Common myeloid progenitor, CD34-positive (primary cell): ENCODE data around the gene TCF12.
"Not testable (repeated sequence)": the region's sequence is repeated elsewhere in the genome, so short reads cannot be mapped to it uniquely, and the experiment has no call there.

Experiments used
- CTCF ChIA-PET: fragments of 350-600 bp; sonication (Branson Sonifier 250); formaldehyde crosslinking; loops from one replicate; lab custom pipeline; 2021; ENCODE audit warnings: antibody characterized with exemption; lab: Charles Lee
- POLR2A ChIA-PET: fragments of 350-600 bp; sonication (Branson Sonifier 250); formaldehyde crosslinking; loops from one replicate; lab custom pipeline; 2021; ENCODE audit warnings: antibody characterized with exemption; lab: Charles Lee
- DNase-seq, 3 donors: peaks; one replicate each; pipeline versions ENCODE4 v3.0.0 to v3.0.0-alpha.2; 2013
- H3K27ac ChIP-seq, 2 experiments: 1 replicate in 1 of 2; 2 replicates in 1 of 2; pipeline ENCODE4 v1.7.0; 2013; ENCODE audit warnings: inconsistent platforms in 2 of 2, low read length in 2 of 2, mild to moderate bottlenecking in 2 of 2, low read depth in 1 of 2, moderate library complexity in 1 of 2; ENCODE audit not compliant: severe bottlenecking in 2 of 2, insufficient read depth in 1 of 2, poor library complexity in 1 of 2
- H3K27me3 ChIP-seq, 5 experiments: replicated peaks in 2 of 5; 1 replicate in 3 of 5; 2 replicates in 2 of 5; pipeline versions ENCODE4 v1.6.1 to v1.7.0; 2013; ENCODE audit warnings: low read length in 4 of 5, mild to moderate bottlenecking in 2 of 5, moderate library complexity in 2 of 5, inconsistent platforms in 1 of 5; ENCODE audit not compliant: insufficient read depth in 5 of 5, control insufficient read depth in 4 of 5
- H3K36me3 ChIP-seq, 4 experiments: 1 replicate in 2 of 4; 2 replicates in 2 of 4; pipeline versions ENCODE4 v1.6.1 to v1.7.0; 2013; ENCODE audit warnings: low read length in 3 of 4, control low read depth in 1 of 4, mild to moderate bottlenecking in 1 of 4; ENCODE audit not compliant: control insufficient read depth in 4 of 4, insufficient read depth in 4 of 4
- H3K4me1 ChIP-seq, 4 experiments: 1 replicate in 3 of 4; 2 replicates in 1 of 4; pipeline versions ENCODE4 v1.6.1 to v1.7.1; 2013; ENCODE audit warnings: low read length in 3 of 4, mild to moderate bottlenecking in 3 of 4, control low read depth in 1 of 4, inconsistent platforms in 1 of 4, moderate library complexity in 1 of 4; ENCODE audit not compliant: control insufficient read depth in 4 of 4, insufficient read depth in 4 of 4; ENCODE audit errors: control extremely low read depth in 1 of 4
- H3K4me3 ChIP-seq, 7 experiments: 1 replicate in 4 of 7; 2 replicates in 3 of 7; pipeline versions ENCODE4 v1.5.1 to v1.7.0; 2013; ENCODE audit warnings: mild to moderate bottlenecking in 7 of 7, low read length in 6 of 7, moderate library complexity in 6 of 7, inconsistent platforms in 2 of 7, low read depth in 2 of 7, control low read depth in 1 of 7; ENCODE audit not compliant: insufficient read depth in 4 of 7, control insufficient read depth in 1 of 7; ENCODE audit errors: extremely low read depth in 1 of 7
- H3K9me3 ChIP-seq, 5 experiments: 1 replicate in 4 of 5; 2 replicates in 1 of 5; pipeline versions ENCODE4 v1.6.1 to v1.7.1; 2013; ENCODE audit warnings: low read length in 4 of 5, mild to moderate bottlenecking in 2 of 5, inconsistent platforms in 1 of 5, low read depth in 1 of 5, moderate library complexity in 1 of 5; ENCODE audit not compliant: control insufficient read depth in 4 of 5, insufficient read depth in 2 of 5; ENCODE audit errors: control extremely low read depth in 1 of 5
- WGBS: methylation state at CpG from one replicate; pipeline ENCODE4 v1.1.5; 2013; ENCODE audit not compliant: insufficient coverage; 5-methylcytosine and 5-hydroxymethylcytosine counted together

Gene TCF12

DNA sequence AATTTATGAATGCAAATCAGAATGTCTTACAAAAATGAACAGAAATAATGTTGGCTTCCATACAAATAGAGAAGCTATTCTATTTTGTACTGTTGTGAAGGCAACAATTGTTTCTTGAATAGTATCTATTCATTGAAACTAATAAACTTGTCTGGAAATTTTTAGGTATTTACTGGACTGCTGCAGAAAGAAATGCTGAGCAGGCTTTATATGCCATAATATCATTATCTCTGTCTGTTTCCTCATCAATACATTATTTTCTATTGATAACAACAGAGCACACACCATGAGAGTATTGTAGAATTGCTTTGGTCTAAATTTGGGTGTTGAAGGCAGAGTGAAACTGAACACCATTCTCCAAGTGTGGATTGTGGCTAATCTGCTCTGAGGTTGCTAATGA lies 241.3 kb downstream of the TCF12 start:
- peaks cover 0 to 3% (median 0%) of the 10 kb centered on the region in 5 experiments for H3K9me3 ChIP-seq
- ChIA-PET CTCF (interaction anchor here (1.3 to 1.6 kb wide), 2 partner anchors 10 to 14 kb away, joined by 3 to 6 read pairs; no protein-coding TSS in a partner anchor), POLR2A (no interaction called here)
- no peaks in the 10 kb centered on the region for H3K4me1 ChIP-seq
- peaks cover 0 to 6% (median under 1%) of the 10 kb centered on the region in 4 experiments for H3K36me3 ChIP-seq
- no peak for DNase-seq
- no peak overlapping the region for H3K27ac ChIP-seq
- H3K27me3 ChIP-seq: no peaks in the 10 kb centered on the region
- no peak overlapping the region for H3K4me3 ChIP-seq

DNA sequence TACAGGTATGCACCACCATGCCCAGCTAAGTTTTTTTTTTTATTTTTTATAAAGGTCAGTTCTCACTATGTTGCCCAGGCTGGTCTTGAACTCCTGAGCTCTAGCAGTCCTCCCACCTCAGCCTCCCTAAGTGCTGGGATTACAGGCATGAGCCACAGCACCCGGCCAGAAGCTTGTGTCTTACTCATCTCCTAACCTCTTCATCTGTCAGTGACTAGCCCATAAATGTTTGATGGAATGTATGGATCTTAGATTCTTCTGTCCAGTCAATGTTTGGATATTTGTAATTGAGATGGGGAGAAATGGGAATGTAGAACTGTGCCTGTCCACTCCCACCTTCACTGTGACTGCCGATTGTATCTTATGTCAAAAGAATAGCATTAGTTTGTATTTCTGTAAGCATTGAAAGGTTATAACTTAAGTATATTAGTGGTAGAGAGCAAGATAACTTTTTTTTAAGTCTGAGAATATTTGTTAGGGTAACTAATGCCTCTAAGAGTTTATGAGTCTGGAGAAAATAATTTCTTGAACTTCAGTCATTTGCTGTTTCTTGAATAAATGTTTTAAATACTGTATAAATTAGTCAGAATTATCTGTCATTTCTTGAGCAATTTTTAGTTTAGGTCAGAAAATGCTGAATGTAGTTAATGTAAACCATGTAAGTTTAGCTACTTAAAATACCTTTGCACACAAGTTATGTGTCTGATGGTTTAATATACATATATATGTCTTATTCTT lies 242.5 kb downstream of the TCF12 start:
- H3K4me1 ChIP-seq: no peaks in the 10 kb centered on the region
- H3K27ac ChIP-seq: no peak overlapping the region
- POLR2A ChIA-PET: interaction anchor here (0.6 kb wide), 1 partner anchor 143 kb away, joined by 4 read pairs; no protein-coding TSS in a partner anchor
- WGBS: 100% methylated on average over 1 of the region's 2 CpGs
- H3K36me3 ChIP-seq: peaks cover 0 to 6% (median 0%) of the 10 kb centered on the region in 4 experiments
- peaks cover 0 to 3% (median 0%) of the 10 kb centered on the region in 5 experiments for H3K9me3 ChIP-seq
- CTCF ChIA-PET: no interaction called here
- no peak overlapping the region for H3K4me3 ChIP-seq
- H3K27me3 ChIP-seq: no peaks in the 10 kb centered on the region
- DNase-seq: no peak

DNA sequence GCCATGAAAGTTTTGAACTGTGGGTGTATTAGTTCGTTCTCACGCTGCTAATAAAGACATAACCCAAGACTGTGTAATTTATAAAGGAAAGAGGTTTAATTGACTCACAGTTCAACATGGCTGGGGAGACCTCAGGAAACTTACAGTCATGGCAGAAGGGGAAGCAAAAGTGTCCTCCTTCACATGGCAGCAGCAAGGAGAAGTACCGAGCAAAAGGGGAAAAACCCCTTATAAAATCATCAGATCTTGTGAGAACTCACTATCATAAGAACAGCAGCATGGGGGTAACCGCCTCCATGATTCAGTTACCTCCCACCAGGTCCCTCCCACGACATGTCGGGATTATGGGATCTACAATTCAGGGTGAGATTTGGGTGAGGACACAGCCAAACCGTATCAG lies 245.8 kb downstream of the TCF12 start:
- DNase-seq: peak in 1 of 3 donors; percentile 10
- H3K27ac ChIP-seq, H3K27me3 ChIP-seq, POLR2A ChIA-PET, H3K4me1 ChIP-seq, H3K4me3 ChIP-seq, H3K9me3 ChIP-seq: not testable (repeated sequence)
- CTCF ChIA-PET: interaction anchor here (1.5 kb wide), 1 partner anchor 18 kb away, joined by 3 read pairs; no protein-coding TSS in a partner anchor
- H3K36me3 ChIP-seq: peaks cover 0 to 11% (median 6%) of the 10 kb centered on the region in 4 experiments
- 97% methylated on average over 4 of the region's 7 CpGs for WGBS

DNA sequence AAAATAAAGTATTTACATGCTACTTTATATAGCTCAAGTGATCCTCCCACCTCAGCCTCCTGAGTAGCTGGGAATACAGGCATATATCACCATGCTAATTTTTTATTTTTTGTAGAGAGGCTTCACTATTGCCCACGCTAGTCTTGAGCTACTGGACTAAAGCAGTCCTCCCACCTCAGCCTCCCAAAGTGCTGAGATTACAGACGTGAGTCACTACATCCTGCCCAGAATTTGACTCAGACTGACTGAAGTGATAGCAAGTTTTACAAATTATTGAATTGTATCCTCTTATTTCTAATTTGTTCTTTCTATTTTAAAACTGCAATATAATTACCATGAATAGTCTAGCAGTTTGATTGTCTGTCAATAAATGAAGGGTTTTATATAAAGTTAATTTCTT lies 247.5 kb downstream of the TCF12 start:
- Histone ChIP-seq H3K27me3 (no peaks in the 10 kb centered on the region), H3K36me3 (peaks cover 3 to 11% (median 5%) of the 10 kb centered on the region in 4 experiments), H3K27ac (no peak overlapping the region), H3K4me3 (no peak overlapping the region), H3K9me3 (peaks cover 0 to 3% (median 0%) of the 10 kb centered on the region in 5 experiments), H3K4me1 (no peaks in the 10 kb centered on the region)
- WGBS: 100% methylated on average over 1 of the region's 2 CpGs
- ChIA-PET CTCF (interaction anchor here (1.5 kb wide), 1 partner anchor 19 kb away, joined by 3 read pairs; no protein-coding TSS in a partner anchor), POLR2A (no interaction called here)
- peak in 1 of 3 donors; percentile 22 for DNase-seq

DNA sequence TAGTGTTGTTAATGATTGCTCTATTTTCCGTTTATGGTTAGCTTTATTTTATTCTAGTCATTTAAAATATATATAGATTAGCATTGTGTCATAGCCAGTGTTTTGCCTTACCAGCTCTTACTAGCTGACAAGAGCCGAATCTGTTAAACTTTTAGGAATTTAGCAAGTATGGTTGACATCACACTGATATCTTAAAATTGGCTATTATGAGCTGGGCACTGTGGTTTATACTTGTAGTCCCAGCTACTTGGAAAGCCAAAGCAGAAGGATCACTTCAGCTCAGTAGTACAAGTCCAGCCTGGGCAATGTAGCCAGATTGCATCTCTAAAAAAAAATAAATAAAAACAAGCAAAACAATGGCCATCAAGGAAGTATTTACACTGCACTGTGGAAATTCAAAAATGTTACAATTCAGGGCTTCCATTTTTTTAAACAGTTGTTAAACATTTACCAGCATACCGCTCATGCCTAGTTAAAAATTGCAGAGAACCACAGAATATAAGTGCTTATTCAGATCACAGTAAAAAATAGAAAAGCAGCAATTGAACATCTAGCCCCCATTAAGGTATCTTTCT lies 249.5 kb downstream of the TCF12 start:
- ChIA-PET CTCF (interaction anchor here (0.9 to 1.3 kb wide), 3 partner anchors 9 to 21 kb away, joined by 3 to 5 read pairs (median 4); no protein-coding TSS in a partner anchor), POLR2A (no interaction called here)
- Histone ChIP-seq H3K4me1 (peaks cover 0 to 1% (median 0%) of the 10 kb centered on the region in 4 experiments), H3K27ac (no peak overlapping the region), H3K27me3 (no peaks in the 10 kb centered on the region), H3K4me3 (no peak overlapping the region), H3K9me3 (peaks cover 0 to 3% (median 0%) of the 10 kb centered on the region in 5 experiments), H3K36me3 (peaks cover 3 to 17% (median 6%) of the 10 kb centered on the region in 4 experiments)
- WGBS: no CpG with 5 or more reads among the region's 3 CpGs
- DNase-seq: no peak

DNA sequence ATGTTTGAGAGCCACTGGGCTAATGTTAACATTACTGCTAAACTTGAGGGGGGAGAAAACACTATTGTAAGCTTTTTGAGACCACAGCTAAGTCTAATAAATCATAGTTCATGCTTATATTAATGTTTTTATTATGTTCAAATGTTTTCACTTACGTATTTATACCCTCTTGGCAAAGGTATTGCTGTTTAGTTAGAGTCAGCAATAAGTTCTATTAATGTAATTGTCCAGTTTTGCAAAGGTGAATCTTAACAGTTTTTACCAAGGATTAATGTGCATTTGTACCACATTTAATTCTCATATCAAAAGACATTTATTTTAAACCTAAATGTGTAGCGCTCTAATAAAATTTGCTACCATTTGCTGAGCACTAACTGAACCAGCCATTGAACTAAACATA lies 251.2 kb downstream of the TCF12 start:
- 100% methylated on average over 1 of the region's 2 CpGs for WGBS
- CTCF ChIA-PET: no interaction called here
- Histone ChIP-seq H3K4me3 (no peak overlapping the region), H3K4me1 (peaks cover 0 to 2% (median 0%) of the 10 kb centered on the region in 4 experiments), H3K9me3 (no peaks in the 10 kb centered on the region), H3K36me3 (peaks cover 6 to 17% (median 6%) of the 10 kb centered on the region in 4 experiments), H3K27me3 (no peaks in the 10 kb centered on the region), H3K27ac (no peak overlapping the region)
- no peak for DNase-seq
- POLR2A ChIA-PET: no interaction called here

DNA sequence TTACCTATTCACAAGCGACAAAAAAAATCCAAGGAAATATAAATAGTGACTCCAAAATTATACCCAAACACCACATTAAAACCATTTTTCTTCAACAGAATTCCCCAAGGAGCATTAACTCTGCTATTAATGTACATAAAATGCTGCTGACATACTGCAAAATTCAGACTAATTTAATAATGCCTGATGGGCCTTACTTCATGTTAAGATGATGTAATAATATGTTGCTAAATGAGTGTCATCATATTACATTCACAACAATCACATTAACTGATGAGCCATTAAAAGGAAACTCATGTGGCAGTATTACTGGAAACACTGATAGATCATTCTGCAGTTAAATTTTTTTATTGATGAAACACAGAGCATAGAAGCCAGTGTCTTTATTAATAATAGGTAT lies 253.0 kb downstream of the TCF12 start:
- Histone ChIP-seq H3K4me3 (no peak overlapping the region), H3K36me3 (peaks cover 6 to 17% (median 10%) of the 10 kb centered on the region in 4 experiments), H3K9me3 (no peaks in the 10 kb centered on the region), H3K27ac (no peak overlapping the region), H3K27me3 (no peaks in the 10 kb centered on the region), H3K4me1 (peaks cover 0 to 2% (median 0%) of the 10 kb centered on the region in 4 experiments)
- ChIA-PET POLR2A (interaction anchor here (0.6 kb wide), 1 partner anchor 92 kb away, joined by 3 read pairs; no protein-coding TSS in a partner anchor), CTCF (no interaction called here)
- no CpG with 5 or more reads among the region's 1 CpG for WGBS
- no peak for DNase-seq
